HEK293T (cell line): ENCODE measurements around the gene ZNF273.
A peak's percentile ranks its signal among the peaks of the same experiment; 100 is the strongest.

ENCODE experiments used
- CTCF ChIA-PET: fragments of 350-600 bp; formaldehyde crosslinking; extraction: SDS; loops from one replicate; lab custom pipeline; 2021; ENCODE audit warnings: antibody characterized with exemption, inconsistent platforms; lab: Yijun Ruan, JAX
- POLR2A ChIA-PET: fragments of 350-600 bp; formaldehyde crosslinking; extraction: SDS; loops from one replicate; lab custom pipeline; 2020; ENCODE audit warnings: antibody characterized with exemption, inconsistent platforms; lab: Yijun Ruan, JAX
- DNase-seq: peaks from one replicate; pipeline ENCODE4 v3.0.0; 2012; ENCODE audit warnings: mixed read lengths; ENCODE audit errors: extremely low spot score
- ARNT ChIP-seq: fragments of 450-650 bp; IDR thresholded peaks from 2 replicates; pipeline ENCODE4 v1.6.1; 2017; ENCODE audit warnings: mild to moderate bottlenecking
- BHLHE40 ChIP-seq: fragments of 450-650 bp; IDR thresholded peaks from 2 replicates; pipeline ENCODE4 v1.6.1; 2016; ENCODE audit warnings: mild to moderate bottlenecking, moderate library complexity, borderline replicate concordance
- CTBP1 ChIP-seq: fragments of 450-650 bp; IDR thresholded peaks from 2 replicates; pipeline ENCODE4 v1.6.1; 2016; ENCODE audit warnings: borderline replicate concordance
- ELF4 ChIP-seq: fragments of 450-650 bp; IDR thresholded peaks from 2 replicates; pipeline ENCODE4 v1.6.1; 2017; ENCODE audit warnings: antibody characterized with exemption
- FOXA1 ChIP-seq: fragments of 450-650 bp; IDR thresholded peaks from 2 replicates; pipeline ENCODE4 v1.6.1; 2016; ENCODE audit warnings: mild to moderate bottlenecking
- FOXK2 ChIP-seq: fragments of 450-650 bp; IDR thresholded peaks from 2 replicates; pipeline ENCODE4 v1.6.1; 2016; ENCODE audit warnings: mild to moderate bottlenecking
- FOXM1 ChIP-seq: fragments of 450-650 bp; IDR thresholded peaks from 2 replicates; pipeline ENCODE4 v1.6.1; 2017; ENCODE audit warnings: mild to moderate bottlenecking, borderline replicate concordance
- HDGF ChIP-seq: fragments of 450-650 bp; IDR thresholded peaks from 2 replicates; pipeline ENCODE4 v1.6.1; 2017; ENCODE audit warnings: antibody characterized with exemption, borderline replicate concordance
- L3MBTL2 ChIP-seq: fragments of 450-650 bp; conservative IDR thresholded peaks from 2 replicates; pipeline ENCODE4 v1.6.1; 2016; ENCODE audit warnings: mild to moderate bottlenecking
- LEF1 ChIP-seq: fragments of 450-650 bp; IDR thresholded peaks from 2 replicates; pipeline ENCODE4 v1.6.1; 2017; ENCODE audit warnings: mild to moderate bottlenecking, borderline replicate concordance
- NFRKB ChIP-seq: fragments of 450-650 bp; IDR thresholded peaks from 2 replicates; pipeline ENCODE4 v1.6.1; 2016; ENCODE audit warnings: mild to moderate bottlenecking, moderate library complexity
- SP1 ChIP-seq: fragments of 450-650 bp; IDR thresholded peaks from 2 replicates; pipeline ENCODE4 v1.6.1; 2017
- SUZ12 ChIP-seq: fragments of 450-650 bp; IDR thresholded peaks from 2 replicates; pipeline ENCODE4 v1.6.1; 2016; ENCODE audit warnings: mild to moderate bottlenecking
- TARDBP ChIP-seq: fragments of 450-650 bp; IDR thresholded peaks from 2 replicates; pipeline ENCODE4 v1.6.1; 2016
- ZNF384 ChIP-seq: fragments of 450-650 bp; IDR thresholded peaks from 2 replicates; pipeline ENCODE4 v1.6.1; 2016
- TF ChIP-seq, protein P1 (sequence below): fragments of 450-650 bp; IDR thresholded peaks from 2 replicates; pipeline ENCODE4 v1.6.1; 2016

Gene ZNF273

GRCh38 chr7:64873517-64873916 lies 29.6 kb upstream of the ZNF273 start:
- no peak for DNase-seq
- CTCF ChIA-PET, result no interaction called here
- no peak for TF ChIP-seq CTBP1
- POLR2A ChIA-PET, result no interaction called here

- no peak for DNase-seq
- ChIA-PET CTCF (no interaction called here), POLR2A (no interaction called here)
- TF ChIP-seq SUZ12, result no peak
- TF ChIP-seq, protein P1, sequence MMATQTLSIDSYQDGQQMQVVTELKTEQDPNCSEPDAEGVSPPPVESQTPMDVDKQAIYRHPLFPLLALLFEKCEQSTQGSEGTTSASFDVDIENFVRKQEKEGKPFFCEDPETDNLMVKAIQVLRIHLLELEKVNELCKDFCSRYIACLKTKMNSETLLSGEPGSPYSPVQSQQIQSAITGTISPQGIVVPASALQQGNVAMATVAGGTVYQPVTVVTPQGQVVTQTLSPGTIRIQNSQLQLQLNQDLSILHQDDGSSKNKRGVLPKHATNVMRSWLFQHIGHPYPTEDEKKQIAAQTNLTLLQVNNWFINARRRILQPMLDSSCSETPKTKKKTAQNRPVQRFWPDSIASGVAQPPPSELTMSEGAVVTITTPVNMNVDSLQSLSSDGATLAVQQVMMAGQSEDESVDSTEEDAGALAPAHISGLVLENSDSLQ, result no peak
- TF ChIP-seq BHLHE40, result no peak
- TF ChIP-seq FOXA1, result no peak
- no peak for TF ChIP-seq ARNT
- no peak for TF ChIP-seq FOXK2
- TF ChIP-seq ELF4, result no peak
- no peak for TF ChIP-seq SP1
- no peak for TF ChIP-seq ZNF384
- no peak for TF ChIP-seq TARDBP
- no peak for TF ChIP-seq LEF1
- TF ChIP-seq NFRKB, result no peak
- no peak for TF ChIP-seq FOXM1
- TF ChIP-seq L3MBTL2, result no peak
- no peak for TF ChIP-seq CTBP1
- no peak for TF ChIP-seq HDGF
These were observed 29.0 kb upstream of the ZNF273 start for GRCh38 chr7:64874114-64874513.

GRCh38 chr7:64874562-64875250 lies 28.4 kb upstream of the ZNF273 start:
- DNase-seq, result no peak
- ChIA-PET POLR2A (no interaction called here), CTCF (no interaction called here)
- TF ChIP-seq TARDBP (no peak), LEF1 (no peak), SUZ12 (no peak), FOXM1 (no peak), ARNT (no peak), SP1 (no peak), FOXA1 (no peak), HDGF (no peak)
- TF ChIP-seq, protein P1, result no peak

DNA sequence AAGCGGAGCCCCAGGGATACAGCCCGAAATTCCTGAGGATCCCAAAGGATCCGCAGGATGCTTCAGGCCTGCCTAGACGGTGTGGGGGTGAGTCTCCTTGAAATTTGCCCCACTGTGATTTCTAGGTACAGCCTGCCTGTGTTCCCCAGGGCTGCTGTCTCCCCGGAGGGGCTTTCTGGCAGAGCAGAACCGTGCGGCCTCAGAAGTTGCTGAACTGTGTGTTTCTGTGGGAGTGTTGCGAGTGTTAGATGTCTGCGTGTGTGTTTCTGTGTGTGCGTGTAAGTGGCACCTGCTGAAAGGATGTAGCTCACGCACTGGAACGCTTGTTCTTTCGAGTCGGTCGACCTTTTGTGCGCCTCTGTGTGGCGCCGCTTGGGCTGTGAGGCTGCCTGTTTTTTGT lies 27.8 kb upstream of the ZNF273 start:
- CTCF ChIA-PET, result no interaction called here
- no peak for TF ChIP-seq FOXK2
- no peak for TF ChIP-seq FOXA1
- no peak for TF ChIP-seq HDGF
- TF ChIP-seq ELF4, result no peak
- no peak for TF ChIP-seq SP1
- TF ChIP-seq CTBP1, result no peak
- TF ChIP-seq FOXM1, result no peak
- TF ChIP-seq NFRKB, result no peak
- no peak for TF ChIP-seq SUZ12
- TF ChIP-seq BHLHE40, result no peak
- TF ChIP-seq TARDBP, result no peak
- TF ChIP-seq ZNF384, result no peak
- TF ChIP-seq L3MBTL2, result no peak
- TF ChIP-seq, protein P1, result no peak
- POLR2A ChIA-PET, result no interaction called here
- DNase-seq, result peak; percentile 1

DNA sequence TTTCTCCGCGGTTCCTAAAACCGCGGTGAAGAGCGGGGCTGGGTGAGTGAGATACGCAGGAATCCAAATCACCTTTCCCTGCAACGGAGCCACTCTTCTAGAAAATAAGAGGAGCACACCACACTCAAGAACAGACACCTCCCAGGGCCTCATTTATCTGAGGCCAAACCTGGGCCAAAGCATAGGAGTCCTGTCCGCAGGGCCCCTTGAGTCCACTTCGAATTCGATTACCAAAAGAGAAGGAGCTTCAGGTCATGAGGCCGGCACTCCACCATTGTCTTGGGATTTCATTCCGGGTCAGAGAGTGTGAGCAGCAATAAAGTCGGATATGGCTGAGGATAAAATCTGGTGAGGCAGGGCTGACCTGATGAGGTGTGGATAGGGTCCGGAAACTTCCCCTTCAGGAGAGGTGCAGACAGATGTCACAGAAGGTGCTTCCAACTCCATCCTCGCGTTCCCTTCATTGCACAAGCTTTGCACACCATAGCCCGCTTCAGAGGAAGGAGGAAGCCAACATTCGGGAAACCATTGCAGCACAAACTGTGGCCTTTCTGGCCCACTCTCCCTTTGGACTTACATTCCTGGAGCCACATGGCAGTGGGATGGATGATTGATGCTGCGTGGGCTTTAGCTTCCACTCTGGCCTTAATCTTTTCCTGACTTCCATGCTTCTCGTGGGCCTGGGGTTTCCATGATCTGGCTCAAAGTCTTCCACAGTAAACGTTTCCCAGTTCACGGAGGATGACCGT lies 27.2 kb upstream of the ZNF273 start:
- ChIA-PET POLR2A (no interaction called here), CTCF (no interaction called here)
- no peak for DNase-seq
- TF ChIP-seq NFRKB, result no peak
- TF ChIP-seq SUZ12, result no peak
- TF ChIP-seq BHLHE40, result no peak
- TF ChIP-seq FOXA1, result no peak
- no peak for TF ChIP-seq L3MBTL2
- no peak for TF ChIP-seq ZNF384
- no peak for TF ChIP-seq HDGF
- TF ChIP-seq, protein P1, result no peak
- TF ChIP-seq ELF4, result no peak
- no peak for TF ChIP-seq SP1
- TF ChIP-seq TARDBP, result no peak
- TF ChIP-seq FOXM1, result no peak
- no peak for TF ChIP-seq CTBP1
- no peak for TF ChIP-seq LEF1
- TF ChIP-seq FOXK2, result no peak
